SKM-1 treated with dmso at 0.1 percent for 144 hours (cell line): Measurements from ENCODE around the gene KRT36.

ENCODE experiments used
- DNase-seq: peaks from one replicate; lab custom pipeline; 2025; ENCODE audit not compliant: unreplicated experiment; lab: John Stamatoyannopoulos, UW

KRT36 gene

DNA sequence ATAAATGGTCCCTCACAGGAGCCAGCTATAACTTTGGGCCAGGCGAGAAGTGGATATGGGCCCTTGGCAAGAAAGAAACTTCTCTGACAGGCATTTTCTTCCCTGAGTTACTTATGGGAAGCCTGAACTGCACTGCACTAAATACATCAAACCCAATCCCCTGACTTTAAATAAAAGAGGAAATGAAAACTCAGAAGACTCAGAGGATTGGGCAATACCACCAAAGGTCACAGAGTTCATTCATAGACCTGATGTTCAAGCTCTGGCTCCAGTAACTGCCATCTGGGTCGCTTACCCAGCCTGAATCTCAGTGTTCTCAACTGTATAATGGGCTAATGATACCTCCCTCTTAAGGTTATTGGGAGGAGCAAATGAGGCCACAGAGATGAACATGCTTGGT is 9.6 kb downstream of the KRT36 start:
- peak; percentile 34 for DNase-seq

DNA sequence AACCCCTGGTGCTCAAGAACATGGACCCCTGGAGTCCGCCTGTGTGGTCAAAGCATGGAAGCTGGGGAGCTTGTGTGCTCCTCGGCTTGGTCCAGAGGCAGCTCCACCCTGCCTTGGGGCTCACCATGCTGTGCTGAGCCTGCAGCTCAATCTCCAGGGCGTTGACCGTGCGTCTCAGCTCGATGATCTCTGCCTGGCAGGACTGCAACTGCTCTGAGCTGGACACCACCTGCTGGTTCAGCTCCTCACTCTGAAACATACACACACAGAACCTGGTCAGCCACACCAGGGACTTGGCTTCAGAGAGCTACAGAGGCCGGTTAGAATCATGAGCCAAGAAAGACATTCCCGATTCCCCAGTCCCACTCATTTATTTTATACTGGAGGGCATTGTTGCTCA is 11.5 kb downstream of the KRT36 start:
- DNase-seq, result no peak

DNA sequence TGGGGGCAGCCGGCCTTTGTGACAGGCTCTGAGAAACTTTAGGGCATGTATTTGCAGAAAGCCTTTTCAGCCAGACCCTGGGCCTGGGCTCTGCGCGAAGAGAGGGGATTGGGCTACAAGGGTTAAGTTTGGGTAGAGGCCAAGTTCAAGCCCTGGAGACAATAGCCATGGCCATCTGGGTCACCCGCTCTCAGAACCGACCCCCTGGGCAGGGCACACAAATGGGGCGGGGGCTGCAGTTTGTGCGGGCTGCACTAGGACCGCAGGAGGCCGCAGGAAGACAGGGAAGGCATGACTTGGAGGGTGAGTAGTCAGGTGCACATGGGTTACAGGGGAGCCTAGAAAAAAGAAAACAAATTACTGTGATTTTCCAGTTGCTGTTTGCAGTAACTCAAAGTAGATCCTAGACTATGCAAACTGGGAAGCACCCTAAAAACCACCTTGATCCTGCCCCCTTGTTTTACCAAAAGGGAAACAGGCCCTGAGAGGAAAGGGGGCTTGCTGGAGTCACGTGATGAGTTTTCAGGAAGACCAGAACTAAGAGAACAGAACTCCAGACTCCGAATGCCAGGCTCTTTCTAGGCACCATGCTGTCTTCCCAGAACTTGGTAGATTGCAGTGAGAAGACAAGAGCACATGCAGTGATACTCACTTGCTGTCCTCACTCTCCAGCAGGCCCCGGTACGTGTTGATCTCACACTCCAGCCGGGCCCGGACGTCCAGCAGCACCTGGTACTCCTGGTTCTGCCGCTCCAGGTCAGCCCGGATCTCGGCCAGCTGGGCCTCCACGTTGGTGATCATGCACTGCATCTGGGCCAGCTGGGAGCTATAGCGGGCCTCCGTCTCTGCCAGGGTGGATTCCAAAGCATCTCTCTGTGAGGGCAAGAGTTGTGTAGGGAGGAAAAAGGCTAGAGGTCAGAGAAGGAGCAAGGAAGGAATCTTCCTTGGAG is 12.6 kb downstream of the KRT36 start:
- no peak for DNase-seq

- DNase-seq, result no peak
Observed at GRCh38 chr17:41475421-41475820, 14.3 kb downstream of the KRT36 start.

GRCh38 chr17:41474863-41475262 is 14.8 kb downstream of the KRT36 start:
- no peak for DNase-seq

DNA sequence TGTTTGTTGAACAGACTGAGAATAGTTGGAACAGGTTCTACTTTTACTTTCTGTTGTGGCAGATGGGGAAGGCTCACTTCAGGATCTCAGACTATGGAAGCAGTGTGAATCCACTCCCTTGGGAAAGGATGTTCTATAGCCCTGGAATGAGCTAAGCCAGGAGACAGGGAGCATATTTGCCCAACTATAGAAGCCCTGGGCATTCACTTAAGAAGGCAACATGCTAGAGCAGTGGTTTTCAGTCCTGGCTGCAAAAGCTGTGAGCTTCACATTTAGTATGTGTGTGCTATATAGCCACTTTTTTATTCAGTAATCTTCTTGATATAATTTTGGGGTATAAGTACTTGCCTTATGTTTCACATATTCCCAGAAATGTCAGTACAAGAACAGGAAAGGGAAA is 21.4 kb downstream of the KRT36 start:
- no peak for DNase-seq

- no peak for DNase-seq
Observed at GRCh38 chr17:41467561-41467960, 22.1 kb downstream of the KRT36 start.

DNA sequence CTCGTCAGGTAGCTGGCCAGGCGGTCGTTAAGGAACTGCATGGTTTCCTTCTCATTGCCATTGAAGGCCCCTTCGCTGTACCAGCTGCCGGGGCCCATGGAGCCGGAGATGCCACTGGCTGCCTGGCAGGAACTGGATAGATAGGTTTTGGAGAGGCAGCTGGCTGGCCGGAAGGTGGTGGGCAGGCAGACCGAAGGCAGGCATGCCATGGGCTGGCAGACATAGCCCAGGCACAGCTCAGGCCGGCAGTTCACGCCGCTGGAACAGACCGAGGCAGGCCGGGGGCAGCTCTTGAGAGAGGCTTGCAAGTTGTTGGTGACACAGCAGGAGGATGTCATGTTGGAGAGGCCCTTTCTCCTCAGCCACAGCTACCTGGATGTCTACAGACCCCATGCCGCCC is 22.7 kb downstream of the KRT36 start, which contains the start of gene KRT32:
KRT32 (minus strand) TSS at position 399 of the 400 bp plus-strand sequence; CDS start at position 338, 61 bp downstream.
- DNase-seq, result no peak

- no peak for DNase-seq
Observed at GRCh38 chr17:41464682-41465081, 25.0 kb downstream of the KRT36 start.

GRCh38 chr17:41464173-41464572 is 25.5 kb downstream of the KRT36 start:
- no peak for DNase-seq

DNA sequence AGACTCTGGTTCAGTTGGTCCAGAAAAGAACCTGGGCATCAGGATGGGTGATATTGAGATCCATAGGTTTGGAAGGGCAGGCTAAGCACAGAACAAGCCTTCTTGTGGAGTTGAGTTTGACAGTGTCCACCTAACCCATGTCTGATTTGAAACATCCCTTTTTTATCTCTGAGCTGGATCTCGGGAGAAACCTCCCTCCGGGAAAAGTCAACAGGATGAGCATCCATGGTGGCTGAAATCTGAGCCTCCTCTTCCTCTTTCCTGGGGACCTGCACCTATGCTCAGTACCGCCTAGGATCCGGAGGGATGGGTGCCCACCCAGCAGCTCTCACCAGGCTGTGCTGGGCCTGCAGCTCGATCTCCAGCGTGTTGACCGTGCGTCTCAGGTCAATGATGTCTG is 26.0 kb downstream of the KRT36 start:
- no peak for DNase-seq

- no peak for DNase-seq
Observed at GRCh38 chr17:41462705-41463104, 27.0 kb downstream of the KRT36 start.

GRCh38 chr17:41457676-41458075 is 32.0 kb downstream of the KRT36 start:
- DNase-seq, result no peak

DNA sequence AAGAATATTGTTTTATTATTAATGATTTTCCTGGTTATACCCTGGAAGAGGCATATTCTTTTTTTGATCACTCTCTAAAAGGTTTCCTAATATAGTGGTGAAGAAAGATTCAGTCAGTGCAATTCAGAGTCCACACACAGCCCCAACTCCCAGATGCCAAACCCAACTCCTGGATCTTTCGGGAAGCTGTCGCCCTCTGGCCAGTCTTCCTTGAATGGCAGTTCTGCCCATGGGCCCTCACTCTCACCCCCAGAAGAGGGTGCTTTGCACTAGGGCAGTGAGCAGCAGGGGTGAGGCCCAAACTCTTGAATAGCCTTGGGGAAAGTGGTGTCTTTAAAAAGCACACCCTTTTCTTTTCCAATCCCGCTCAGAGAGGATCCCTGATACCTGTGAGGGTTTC is 33.5 kb downstream of the KRT36 start:
- no peak for DNase-seq

DNA sequence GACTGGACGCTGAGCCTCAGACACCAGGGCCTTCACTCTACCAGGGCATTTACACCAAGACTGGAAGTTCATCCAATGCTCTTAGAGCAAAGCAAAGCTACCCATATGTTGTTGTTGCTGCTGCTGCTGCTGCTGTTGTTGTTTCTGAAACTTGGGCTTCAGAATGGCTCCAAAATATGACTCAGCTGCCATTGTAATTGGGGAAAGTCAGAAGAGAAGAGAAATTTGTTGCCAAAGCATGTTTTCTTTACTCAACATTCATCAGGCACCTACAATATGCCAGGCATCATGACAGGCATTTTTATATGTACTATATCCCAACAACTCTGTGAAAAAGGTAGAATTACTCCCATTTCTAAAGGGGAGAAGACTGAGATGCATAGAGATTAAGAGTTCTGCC is 34.5 kb downstream of the KRT36 start:
- DNase-seq, result no peak

- no peak for DNase-seq
Observed at GRCh38 chr17:41453066-41453465, 36.6 kb downstream of the KRT36 start.

- DNase-seq, result no peak
Observed at GRCh38 chr17:41452281-41452680, 37.4 kb downstream of the KRT36 start.

- no peak for DNase-seq
Observed at GRCh38 chr17:41451154-41451728, 38.5 kb downstream of the KRT36 start.

GRCh38 chr17:41449008-41449407 is 40.7 kb downstream of the KRT36 start:
- DNase-seq, result no peak

DNA sequence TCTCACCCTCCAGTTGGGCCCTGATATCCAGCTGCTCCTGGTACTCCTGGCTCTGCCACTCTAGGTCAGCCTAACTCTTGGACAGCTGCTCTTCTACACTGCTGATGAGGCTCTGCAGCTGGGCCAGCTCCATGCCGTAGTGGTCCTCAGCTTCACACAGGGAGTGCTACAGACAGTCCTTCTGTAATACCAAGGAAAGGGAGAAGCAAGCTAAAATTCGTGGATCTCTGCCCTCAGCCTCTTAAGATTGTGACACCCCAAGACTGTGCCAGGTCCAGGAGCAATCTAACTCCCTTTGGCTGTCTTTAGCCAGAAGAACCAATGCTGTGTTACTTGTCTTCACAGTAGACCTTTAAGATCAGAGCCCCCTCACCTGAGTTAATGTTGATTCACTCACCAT is 41.2 kb downstream of the KRT36 start:
- DNase-seq, result no peak

- DNase-seq, result no peak
Observed at GRCh38 chr17:41446806-41447205, 42.9 kb downstream of the KRT36 start.

GRCh38 chr17:41444640-41445039 is 45.1 kb downstream of the KRT36 start:
- DNase-seq, result no peak
